Lung microvascular endothelial cell (primary cell): ENCODE data around the gene VSX1. TPM values are rescaled to one million over a fixed set of nuclear protein-coding genes. Genes with fewer than 3 reads are reported as not detected.

Source experiments
- DNase-seq, 2 donors: peaks; one replicate each; pipeline versions ENCODE4 v3.0.0 to v3.0.0-alpha.2; 2010; ENCODE audit warnings: low read depth in 2 of 2
- total RNA-seq: library from RNA; depleted of rRNA; stranded (reverse); fragments of >200 nt; gene quantifications from 2 replicates; pipeline ENCODE4 v1.2.1, GENCODE V29; 2014

The VSX1 gene
- total RNA-seq, 1 donor from 2014 or later, result not detected

- DNase-seq, result peak in 1 of 2 donors; percentile 31
Measured at GRCh38 chr20:25053255-25054031, 28.5 kb downstream of the VSX1 start.

- DNase-seq, result peak in 1 of 2 donors; percentile 16
Measured at GRCh38 chr20:25052255-25053194, 29.4 kb downstream of the VSX1 start.

DNA sequence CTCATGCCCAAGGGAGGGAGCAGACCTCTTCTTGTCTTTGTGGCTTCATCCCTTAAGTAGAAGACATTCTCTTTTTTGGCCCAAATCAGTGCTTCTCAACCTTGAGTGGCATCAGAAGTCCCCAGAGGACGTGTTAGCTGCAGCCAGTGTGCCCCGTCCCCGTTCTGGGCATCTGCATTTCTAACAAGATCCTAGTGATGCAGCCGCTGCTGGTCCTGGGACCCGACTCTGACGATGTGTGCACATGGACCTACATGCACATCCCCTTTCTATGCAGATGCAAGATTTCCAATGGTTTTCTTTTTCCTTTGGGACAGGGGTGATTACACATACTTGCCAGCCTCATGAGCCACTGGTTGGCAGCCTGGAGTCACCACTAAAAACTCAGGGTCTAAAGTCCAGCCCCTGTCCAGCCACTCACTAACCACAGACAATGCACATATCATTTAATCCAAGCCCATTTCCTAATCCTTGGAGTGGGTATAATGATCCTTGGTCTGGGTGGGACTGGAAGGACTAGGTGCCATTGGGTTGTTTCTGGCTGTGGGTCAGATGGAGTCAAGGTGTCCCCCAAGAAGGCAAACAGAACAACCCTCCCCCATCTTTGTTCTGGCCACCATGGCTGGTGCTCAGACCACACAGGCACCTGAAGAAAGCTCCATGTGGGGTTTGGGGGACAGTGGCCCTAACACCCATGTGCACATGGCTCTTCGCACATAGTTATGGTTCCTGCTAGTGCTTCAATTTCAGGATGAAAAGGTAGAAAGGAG, 30.4 kb downstream of the VSX1 start:
- no peak for DNase-seq

DNA sequence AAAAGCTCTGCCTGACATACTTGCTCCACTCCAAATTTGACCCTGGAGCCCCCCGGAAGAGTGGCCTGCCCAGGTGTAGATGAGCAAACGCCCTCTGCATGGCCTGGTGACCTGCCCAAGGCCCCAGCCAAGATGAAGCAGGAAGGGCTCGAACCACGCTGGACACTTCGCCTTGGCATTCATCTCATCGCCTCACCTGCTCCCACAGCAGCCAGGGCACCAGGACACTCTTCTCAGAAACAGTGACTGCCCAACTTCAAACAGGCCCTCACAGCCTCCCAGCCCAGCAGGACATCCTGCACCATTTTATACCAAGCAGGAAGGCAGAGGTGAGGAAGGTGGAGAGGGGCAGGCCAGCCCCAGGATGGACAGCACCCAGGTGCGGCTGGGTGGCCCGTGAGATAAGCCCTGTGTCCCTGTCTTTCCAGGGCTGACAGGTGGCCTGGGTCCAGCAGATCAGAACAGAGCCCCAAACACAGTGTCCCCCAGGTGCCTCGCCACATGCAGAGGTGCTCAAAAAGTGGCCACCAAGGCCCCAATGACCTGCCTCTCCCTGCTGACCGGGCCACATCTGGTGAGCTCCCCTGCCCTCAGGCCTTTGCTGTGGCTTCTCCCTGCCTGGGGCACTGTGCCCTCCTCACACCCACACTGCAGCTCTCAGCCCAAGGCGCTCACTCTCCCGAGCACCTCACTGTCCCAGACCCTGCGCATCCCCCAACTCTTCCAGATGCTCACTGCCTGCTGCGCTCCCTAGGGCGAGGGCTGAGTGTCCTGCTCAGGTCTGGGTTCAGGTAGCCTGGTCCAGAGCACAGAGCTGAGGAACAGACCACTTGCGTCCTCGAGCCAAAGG, 31.2 kb downstream of the VSX1 start:
- DNase-seq, result no peak

DNA sequence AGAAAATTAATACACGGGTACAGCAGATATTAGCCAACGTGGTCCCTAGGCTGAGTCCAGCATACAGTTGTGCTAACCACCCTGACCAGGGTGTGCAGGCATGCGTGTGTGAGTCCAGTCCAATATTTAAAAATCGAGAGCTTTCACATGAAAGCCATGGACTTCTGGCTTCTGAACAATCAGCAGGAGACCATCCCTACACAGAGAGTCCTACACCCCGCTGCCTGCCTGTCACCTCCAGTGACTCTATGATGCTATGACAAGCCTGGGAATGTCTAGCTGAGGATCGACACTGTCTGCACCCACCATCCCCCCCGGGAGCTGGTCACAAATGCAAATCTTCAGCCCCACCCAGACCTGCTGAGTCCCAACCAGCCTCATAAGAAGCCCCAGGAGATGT, 31.9 kb downstream of the VSX1 start:
- DNase-seq, result no peak

GRCh38 chr20:25049261-25050060, 32.5 kb downstream of the VSX1 start:
- no peak for DNase-seq

DNA sequence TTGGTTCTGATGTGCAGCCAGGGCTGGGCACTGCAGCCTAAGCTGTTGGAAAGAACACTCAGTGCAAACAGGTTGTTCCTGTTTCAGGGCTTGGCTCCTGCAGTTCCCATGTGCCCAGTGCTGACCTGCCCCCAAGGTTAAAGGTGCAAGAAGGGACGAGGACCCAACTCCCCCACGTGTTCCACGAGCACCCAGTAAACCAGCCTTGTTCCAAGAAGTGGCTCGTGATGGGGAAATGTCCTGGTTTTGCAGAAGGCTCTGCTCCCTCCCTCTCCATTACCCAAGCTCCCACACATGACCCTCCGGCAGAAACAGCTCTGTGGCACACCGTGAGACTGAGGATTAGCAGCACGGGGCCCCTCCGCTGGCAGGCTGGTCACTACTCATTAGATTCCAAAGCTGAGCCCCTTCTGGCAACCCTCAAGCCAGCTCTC, 33.4 kb downstream of the VSX1 start:
- DNase-seq, result no peak

DNA sequence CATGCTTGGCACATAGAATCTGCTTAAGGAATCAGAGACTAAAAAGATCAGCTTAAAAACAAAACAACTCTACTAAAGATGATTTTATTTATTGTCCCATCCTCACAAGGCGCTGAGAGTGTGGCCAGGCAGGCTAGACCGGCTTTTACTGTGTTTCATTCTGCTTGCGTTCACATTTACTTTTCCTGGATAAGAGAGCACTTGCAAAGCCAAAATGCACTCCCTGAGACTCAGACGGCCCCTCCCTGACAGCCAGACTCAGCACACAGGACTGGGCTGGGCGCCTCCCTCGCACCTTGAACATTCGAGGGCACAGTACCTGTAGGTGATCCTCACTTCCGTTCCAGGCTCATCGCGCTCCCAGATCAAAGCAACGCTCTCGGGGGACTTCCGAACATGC, 34.2 kb downstream of the VSX1 start:
- no peak for DNase-seq

- no peak for DNase-seq
Measured at GRCh38 chr20:25046736-25047666, 34.9 kb downstream of the VSX1 start.

DNA sequence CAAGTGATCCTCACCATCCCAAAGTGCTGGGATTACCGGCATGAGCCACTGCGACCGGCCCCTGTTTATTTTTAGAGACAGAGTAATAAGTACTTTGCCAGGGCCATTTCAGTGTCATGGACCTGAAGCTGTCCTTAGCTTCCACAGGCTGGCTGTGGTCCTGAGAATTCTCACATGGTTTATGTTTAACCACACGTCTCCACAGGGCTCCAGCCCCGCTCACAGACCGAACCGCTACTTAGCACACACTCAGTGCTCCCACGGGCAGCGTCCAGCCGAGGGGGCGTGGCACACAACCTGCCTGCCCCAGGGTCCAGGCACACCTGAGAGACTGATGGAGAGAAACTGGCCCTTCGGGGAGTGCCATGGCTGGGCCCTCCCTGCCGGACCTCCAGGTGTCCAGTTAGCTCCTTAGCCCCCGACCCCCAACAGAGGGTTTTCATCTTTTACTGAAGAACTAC, 35.7 kb downstream of the VSX1 start:
- DNase-seq, result no peak

DNA sequence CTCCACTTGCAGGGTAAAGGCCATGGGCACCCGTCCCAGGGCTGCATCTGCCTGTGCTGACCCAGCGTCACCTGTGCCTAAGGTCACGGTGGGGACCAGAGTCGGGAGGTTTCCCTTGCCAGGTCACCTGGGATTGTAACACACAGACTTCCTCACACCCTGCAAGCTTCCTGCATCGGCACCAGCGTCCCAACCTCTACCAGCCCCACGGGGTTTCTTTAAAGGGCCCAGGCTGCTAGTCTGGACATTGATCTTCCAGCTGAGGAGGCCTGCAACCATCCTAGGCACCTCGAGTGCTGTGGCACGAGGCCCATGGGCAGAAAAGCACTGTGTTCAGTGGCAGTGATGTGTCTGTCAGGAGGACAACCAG, 36.6 kb downstream of the VSX1 start:
- no peak for DNase-seq

- no peak for DNase-seq
Measured at GRCh38 chr20:25044660-25045342, 37.1 kb downstream of the VSX1 start.

DNA sequence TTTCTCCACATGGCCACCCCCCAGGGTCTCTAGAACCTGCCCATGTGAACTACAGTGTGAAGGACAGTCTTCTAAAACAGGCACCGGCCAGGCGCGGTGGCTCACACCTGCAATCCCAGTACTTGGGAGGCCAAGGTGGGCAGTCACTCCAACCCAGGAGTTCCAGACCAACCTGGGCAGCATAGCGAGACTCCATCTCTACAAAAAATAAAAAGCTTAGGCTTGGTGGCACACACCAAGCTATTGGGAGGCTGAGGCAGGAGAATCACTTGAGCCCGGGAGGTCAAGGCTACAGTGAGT, 37.7 kb downstream of the VSX1 start:
- no peak for DNase-seq

GRCh38 chr20:25043499-25044260, 38.3 kb downstream of the VSX1 start:
- no peak for DNase-seq

DNA sequence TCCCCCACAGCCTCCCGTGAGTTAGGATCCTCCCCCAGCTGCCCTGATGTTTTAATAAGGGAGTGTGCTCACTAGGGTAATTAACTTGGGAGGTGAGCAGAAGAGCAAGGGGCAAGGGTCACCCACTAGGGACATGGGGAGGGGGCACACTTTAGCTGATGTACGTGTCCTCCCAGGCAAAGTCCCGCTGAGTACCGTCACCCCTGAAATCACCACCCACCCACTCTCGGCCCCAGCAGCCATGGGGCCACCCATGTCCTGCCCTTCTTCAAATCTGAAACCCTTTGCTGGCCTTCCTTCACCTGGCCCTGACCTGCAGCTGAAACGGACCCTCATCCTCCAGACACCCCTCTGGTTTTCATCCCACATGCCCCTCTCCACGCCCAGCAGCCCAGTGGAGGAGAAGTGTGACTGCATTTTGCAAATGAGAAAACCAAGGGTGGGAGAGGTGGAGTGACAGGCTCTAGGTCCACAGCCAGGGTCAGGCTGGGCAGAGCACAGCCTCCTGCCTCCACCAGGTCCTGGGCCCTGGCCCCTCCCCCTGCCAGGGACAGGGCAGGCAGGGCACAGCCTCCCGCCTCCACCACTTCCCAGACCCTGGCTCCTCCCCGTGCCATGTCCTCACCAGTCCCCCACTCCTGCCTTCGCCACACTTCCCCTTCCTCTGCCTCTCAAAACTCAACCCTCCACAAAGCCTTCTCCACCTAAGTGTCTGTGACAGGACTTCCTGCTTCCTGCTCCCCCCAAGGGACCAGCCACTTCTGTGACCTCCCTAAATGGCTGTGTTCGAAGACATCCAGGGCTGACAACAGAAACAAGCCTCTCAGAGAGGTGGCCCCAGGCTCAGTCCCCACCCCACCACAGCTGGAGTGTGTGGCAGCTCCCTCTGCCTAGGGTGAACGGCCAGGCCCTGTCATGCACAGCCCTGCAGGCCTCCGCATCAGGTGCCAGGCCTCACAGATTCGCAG, 39.1 kb downstream of the VSX1 start:
- no peak for DNase-seq

DNA sequence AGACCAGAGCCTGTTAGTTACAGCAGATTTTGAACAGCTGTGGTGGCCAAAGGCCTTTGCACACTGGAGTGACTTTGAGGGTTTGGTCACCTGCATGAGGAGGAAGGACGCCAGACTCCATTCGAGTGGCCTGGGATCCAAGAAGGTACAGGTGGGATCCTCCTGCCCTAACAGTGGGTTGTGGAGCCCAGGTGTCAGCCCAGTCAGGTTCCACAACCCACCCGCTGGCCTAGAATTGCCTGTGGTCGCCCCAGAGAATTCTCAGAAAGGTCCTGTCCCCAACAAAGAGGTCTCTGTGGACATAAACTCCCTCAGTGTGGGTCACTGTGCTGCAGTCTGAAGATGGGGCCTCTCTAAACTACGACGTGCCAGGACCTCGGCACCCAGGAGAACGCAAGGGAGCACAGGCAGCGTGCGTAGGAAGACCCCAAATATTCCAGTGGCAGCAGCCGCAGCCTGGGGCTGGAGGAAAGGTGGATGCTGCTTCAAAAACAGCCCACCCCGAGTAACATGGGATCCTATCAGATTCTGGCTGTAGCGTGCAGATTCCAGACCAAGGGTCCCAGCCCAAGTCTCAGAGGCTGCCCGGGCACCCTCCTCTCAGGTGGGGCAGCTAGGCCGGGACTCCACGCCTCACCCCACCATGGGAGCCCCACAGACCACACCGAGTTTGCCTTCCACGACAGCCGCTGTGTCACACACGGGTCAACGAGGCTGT, 40.0 kb downstream of the VSX1 start:
- DNase-seq, result no peak
